ENCODE data around the gene NFYC.

The NFYC gene

DNA sequence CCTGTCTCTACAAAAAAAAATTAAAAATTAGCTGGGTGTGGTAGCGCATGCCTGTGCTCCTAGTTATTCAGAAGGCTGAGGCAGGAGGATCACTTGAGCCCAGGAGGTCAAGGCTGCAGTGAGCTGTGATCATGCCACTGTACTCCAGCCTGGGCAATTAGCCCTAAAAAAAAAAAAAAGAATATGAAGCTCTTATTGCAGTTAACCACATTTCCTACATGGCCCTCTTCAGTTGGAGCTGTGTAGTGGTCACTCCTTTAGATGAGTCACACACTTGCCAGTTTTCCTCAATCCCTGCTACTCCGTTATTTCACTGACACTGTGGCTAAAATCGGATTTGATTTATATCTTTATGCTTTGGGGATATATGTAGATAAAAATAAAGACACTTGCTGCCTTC, 11.8 kb downstream of the NFYC start:
- no peak overlapping the region for H3K4me3 ChIP-seq (ENCODE audit: control insufficient read depth, low read depth, low read length)
- peak; percentile 57 for DNase-seq (ENCODE audit: low read depth)
- TF ChIP-seq, protein P1, sequence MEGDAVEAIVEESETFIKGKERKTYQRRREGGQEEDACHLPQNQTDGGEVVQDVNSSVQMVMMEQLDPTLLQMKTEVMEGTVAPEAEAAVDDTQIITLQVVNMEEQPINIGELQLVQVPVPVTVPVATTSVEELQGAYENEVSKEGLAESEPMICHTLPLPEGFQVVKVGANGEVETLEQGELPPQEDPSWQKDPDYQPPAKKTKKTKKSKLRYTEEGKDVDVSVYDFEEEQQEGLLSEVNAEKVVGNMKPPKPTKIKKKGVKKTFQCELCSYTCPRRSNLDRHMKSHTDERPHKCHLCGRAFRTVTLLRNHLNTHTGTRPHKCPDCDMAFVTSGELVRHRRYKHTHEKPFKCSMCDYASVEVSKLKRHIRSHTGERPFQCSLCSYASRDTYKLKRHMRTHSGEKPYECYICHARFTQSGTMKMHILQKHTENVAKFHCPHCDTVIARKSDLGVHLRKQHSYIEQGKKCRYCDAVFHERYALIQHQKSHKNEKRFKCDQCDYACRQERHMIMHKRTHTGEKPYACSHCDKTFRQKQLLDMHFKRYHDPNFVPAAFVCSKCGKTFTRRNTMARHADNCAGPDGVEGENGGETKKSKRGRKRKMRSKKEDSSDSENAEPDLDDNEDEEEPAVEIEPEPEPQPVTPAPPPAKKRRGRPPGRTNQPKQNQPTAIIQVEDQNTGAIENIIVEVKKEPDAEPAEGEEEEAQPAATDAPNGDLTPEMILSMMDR (IDR thresholded peaks at IDR 0.05; ENCODE audit: control insufficient read depth, insufficient read depth, low read depth, low read length, missing control alignments), result no peak

DNA sequence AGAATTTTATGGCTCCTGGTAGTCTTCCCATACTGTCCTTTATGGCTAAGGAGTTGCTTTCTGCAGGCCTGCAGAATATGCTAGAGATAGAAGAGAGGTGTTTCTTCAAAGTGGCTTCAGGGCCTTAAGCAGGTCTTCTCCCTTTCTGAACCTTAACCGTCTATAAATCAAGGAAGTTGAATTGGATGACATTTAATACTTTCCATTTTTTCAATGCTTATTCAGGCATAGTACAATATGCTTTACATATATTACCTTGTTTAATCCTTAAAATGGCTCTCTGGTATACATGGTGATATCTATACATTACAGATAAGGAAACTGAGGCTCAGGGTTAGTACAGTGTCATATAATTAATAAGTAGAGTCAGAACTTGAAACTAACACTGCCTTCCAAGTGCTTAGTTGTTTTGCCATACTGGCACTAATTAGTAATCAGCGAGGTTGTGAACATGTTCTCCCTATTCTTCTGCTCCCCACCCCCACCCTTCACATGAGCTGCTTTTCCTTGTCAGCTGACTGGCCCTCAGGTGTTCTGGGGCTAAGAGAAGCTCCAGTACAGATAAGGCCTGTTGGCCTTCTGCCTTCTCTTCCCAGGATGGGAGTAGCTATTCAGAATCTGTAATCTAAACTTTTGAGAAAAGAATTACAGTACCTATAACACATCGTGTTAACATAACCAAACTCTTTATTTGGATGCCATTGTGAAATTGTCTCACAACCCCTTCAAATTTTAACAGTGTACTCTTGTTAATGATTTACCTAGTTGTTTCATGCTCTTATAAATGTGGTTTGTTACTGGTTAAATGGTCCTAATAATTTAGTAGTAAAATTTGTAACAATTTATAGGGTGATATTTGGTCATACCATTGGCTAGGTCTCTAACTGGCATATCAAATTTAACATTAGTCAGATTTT, 13.6 kb downstream of the NFYC start:
- DNase-seq (ENCODE audit: low read depth), result no peak

DNA sequence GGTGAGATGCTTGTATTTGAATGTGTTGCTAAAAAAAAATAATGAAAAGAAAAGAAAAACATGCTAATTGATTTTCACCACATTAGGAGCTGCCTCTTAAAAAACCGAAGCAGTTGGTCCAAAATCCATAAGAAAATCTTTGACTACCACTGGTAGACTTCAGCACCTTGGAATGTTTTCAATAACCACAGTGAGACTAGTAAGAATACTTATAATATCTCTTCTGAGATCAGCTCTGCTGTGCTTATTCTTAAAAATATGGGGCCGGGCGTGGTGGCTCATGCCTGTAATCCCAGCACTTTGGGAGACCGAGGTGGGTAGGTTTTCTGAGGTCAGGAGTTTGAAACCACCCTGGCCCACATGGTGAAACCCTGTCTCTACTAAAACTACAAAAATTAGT, 15.1 kb downstream of the NFYC start:
- no peak for DNase-seq (ENCODE audit: low read depth)
- H3K4me3 ChIP-seq (ENCODE audit: control insufficient read depth, low read depth, low read length), result no peak overlapping the region
- TF ChIP-seq, protein P1 (IDR thresholded peaks at IDR 0.05; ENCODE audit: control insufficient read depth, insufficient read depth, low read depth, low read length, missing control alignments), result no peak

More for the DNA sequence above, 13.6 kb downstream of the NFYC start:
- TF ChIP-seq, protein P1 (IDR thresholded peaks at IDR 0.05; ENCODE audit: control insufficient read depth, insufficient read depth, low read depth, low read length, missing control alignments), result no peak
- H3K4me3 ChIP-seq (ENCODE audit: control insufficient read depth, low read depth, low read length), result no peak overlapping the region

DNA sequence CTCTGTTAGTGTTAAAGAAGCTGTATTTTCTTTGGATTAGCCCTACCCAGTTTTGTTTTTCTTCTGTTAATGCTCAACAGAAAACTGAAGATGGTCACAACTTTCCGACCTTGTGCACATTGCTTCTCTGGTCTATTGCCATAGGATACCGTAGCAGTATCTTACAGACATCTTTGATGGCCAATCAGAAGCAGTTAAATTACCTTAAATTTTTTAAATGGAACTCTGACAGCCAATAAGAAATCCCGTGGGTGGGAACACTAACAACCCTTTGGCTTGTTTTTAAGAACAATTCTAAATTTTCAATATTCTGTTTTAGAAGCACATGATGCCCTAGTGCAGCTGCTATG, 17.2 kb downstream of the NFYC start:
- H3K4me3 ChIP-seq (ENCODE audit: control insufficient read depth, low read depth, low read length), result peak overlapping the region; percentile 55
- DNase-seq (ENCODE audit: low read depth), result peak; percentile 59
- TF ChIP-seq, protein P1 (IDR thresholded peaks at IDR 0.05; ENCODE audit: control insufficient read depth, insufficient read depth, low read depth, low read length, missing control alignments), result no peak

DNA sequence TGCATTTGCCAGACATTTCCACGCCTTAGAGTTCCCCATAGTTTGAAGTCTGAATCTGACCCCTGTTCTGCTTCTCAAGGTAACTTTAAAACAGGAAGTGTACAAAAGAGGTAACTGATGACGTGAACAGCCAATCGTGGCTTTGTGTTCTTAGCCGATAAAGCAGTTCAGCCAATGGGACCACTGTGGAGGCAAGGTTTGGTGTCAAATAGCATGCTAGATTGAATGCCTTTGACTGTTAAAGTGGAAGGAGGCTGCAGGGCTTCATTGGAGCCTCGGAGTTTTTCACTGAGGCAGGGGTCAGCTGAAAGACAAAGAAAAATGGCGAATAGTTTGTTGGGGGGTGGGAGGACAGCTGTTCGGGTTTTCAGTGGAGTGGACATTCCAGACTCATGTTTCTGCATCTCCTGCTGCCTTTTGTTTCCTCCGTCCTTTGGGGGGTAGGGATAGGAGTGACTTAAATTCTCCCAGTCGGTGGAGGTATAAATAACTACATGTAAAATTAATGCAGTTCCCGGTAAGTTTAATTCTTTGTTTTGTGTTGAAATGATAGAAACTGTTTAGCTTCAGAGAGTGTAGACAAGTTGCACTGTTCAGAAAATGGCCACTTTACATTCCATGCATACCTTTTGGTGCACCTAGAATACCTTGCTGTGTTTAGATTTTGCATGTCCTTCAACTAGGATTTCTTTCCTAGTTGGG, 17.7 kb downstream of the NFYC start:
- TF ChIP-seq, protein P1 (IDR thresholded peaks at IDR 0.05; ENCODE audit: control insufficient read depth, insufficient read depth, low read depth, low read length, missing control alignments), result no peak
- DNase-seq (ENCODE audit: low read depth), result peak; percentile 80
- peak overlapping the region; percentile 55 for H3K4me3 ChIP-seq (ENCODE audit: control insufficient read depth, low read depth, low read length)

DNA sequence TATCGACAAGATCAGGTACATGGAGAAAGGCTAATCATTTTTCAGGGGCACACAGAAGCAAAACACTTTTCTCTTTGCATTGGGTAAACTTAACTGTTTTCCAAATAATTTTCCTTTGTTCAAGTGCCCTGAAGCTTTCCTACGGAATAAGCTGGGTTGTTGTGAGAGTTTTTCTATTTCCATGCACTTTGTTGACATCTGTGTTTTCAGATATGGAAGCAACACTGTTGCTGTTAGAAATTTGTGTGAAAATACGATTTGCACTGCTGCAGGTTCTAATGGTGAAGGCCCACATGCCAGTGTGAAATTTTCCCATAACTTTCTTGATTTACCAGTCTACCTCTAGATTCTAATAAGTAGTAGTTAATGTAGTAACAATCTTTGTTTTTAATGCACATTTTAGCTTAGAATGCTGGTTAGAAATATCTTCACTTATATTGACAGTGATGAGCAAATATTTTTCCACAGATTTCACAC, 18.3 kb downstream of the NFYC start:
- DNase-seq (ENCODE audit: low read depth), result no peak
- TF ChIP-seq, protein P1 (IDR thresholded peaks at IDR 0.05; ENCODE audit: control insufficient read depth, insufficient read depth, low read depth, low read length, missing control alignments), result no peak
- H3K4me3 ChIP-seq (ENCODE audit: control insufficient read depth, low read depth, low read length), result peak overlapping the region; percentile 55

All from AG09309 (cell line).